ENCODE results near the gene CHST2. TPM values are rescaled to one million over a fixed set of nuclear protein-coding genes. Genes with fewer than 3 reads are reported as not detected.

CHST2 gene
- total RNA-seq, 1 donor from 2014 or later: 2.1 TPM

GRCh38 chr3:143173242-143173641 lies 53.7 kb downstream of the CHST2 start:
- FAIRE-seq (no peak), DNase-seq (ENCODE audit: low read depth) (no peak)
- Histone ChIP-seq H3K4me3 (ENCODE audit: low read depth, low read length) (no peak overlapping the region), H3K27me3 (ENCODE audit: control insufficient read depth, insufficient read depth, low read length) (no peaks in the 10 kb centered on the region), H3K36me3 (ENCODE audit: control insufficient read depth, insufficient read depth, low read length) (no peaks in the 10 kb centered on the region)
- no peak for TF ChIP-seq CTCF (IDR thresholded peaks at IDR 0.05; ENCODE audit: insufficient read depth, low read length, severe bottlenecking)

Other genes with a start within 250 kb of the CHST2 start
- 0.38 and 1.1 TPM in 2 replicates for gene PCOLCE2, start 230.7 kb upstream of the CHST2 start, total RNA-seq
- not detected in 2 replicates for gene PAQR9, start 156.1 kb upstream of the CHST2 start, total RNA-seq
- gene U2SURP, start 118.2 kb upstream of the CHST2 start, total RNA-seq: 40.8 and 47.6 TPM in 2 replicates

All from bronchial epithelial cell (primary cell).